Activated T-cell treated with anti-CD3 and anti-CD28 coated beads, Interleukin-2, amount 50 U/mL, for 4 hours (primary cell): ENCODE data around the gene CNTNAP5. TPM values are rescaled to one million over a fixed set of nuclear protein-coding genes. Genes with fewer than 3 reads are reported as not detected.

Experiments
- ATAC-seq, 2 donors: fragments of 200-7000 bp; cut with Tn5 transposase; one replicate each; pipeline ENCODE4 v1.10.0; 2021
- DNase-seq: peaks from one replicate; pipeline ENCODE4 v3.0.0-alpha.2; 2020
- H3K27me3 Mint-ChIP-seq: one replicate; pipeline ENCODE4 v1.8.0; 2021; ENCODE audit warnings: low read depth, mixed read lengths
- H3K36me3 Mint-ChIP-seq: one replicate; pipeline ENCODE4 v1.8.0; 2022; ENCODE audit warnings: mixed read lengths; ENCODE audit not compliant: insufficient read depth
- H3K4me1 Mint-ChIP-seq: one replicate; pipeline ENCODE4 v1.8.0; 2021; ENCODE audit warnings: low read depth, mixed read lengths
- H3K4me3 Mint-ChIP-seq: one replicate; pipeline ENCODE4 v1.8.0; 2021; ENCODE audit warnings: mild to moderate bottlenecking, moderate library complexity, mixed read lengths
- H3K9me3 Mint-ChIP-seq: one replicate; pipeline ENCODE4 v1.8.0; 2021; ENCODE audit warnings: mixed read lengths
- total RNA-seq, 3 donors: library from RNA; stranded (reverse); gene quantifications; one replicate each; pipeline ENCODE4 v1.2.1, GENCODE V29; 2021

CNTNAP5 gene
- total RNA-seq, 3 donors from 2014 or later = not detected

DNA sequence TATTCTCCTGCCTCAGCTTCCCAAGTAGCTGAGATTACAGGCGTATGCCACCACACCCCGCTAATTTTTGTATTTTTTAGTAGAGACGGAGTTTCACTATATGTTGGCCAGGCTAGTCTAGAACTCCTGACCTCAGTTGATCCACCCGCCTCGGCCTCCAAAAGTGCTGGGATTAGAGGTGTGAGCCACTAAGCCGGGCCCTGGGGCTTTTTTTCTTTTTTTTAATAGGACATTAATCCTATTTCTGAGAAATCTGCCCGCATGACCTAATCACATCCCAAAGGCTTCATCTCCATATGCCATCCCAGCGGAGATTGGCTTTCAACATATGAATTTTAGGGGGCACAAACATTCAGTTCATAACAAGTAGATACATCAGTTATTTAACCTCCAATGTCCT lies 128.6 kb downstream of the CNTNAP5 start:
- H3K4me3 Mint-ChIP-seq = no peak overlapping the region
- ATAC-seq (no peak), DNase-seq (no peak)
- H3K36me3 Mint-ChIP-seq = no peaks in the 10 kb centered on the region
- H3K4me1 Mint-ChIP-seq = no peaks in the 10 kb centered on the region
- H3K9me3 Mint-ChIP-seq = no peaks in the 10 kb centered on the region
- H3K27me3 Mint-ChIP-seq = no peaks in the 10 kb centered on the region

DNA sequence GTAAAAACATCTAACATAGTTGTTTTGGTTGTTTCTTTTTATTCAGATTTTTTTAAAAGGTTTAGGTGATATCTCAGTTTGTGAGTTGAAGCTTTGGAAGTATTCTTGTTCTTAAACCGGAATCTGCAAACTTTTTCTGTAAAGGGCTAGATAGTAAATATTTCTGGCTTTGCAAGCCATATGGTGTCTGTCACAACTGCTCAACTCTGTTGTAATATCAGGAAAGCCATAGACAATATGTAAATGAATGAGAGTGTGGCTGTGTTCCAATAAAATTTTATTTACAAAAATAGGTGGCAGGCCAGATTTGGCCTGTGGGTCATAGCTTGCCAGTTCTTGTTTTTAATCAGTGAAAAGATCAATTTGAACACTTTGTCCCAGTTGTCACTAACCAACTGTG lies 134.1 kb downstream of the CNTNAP5 start:
- DNase-seq = no peak
- H3K4me1 Mint-ChIP-seq = no peaks in the 10 kb centered on the region
- no peaks in the 10 kb centered on the region for H3K9me3 Mint-ChIP-seq
- H3K4me3 Mint-ChIP-seq = no peak overlapping the region
- no peaks in the 10 kb centered on the region for H3K27me3 Mint-ChIP-seq
- H3K36me3 Mint-ChIP-seq = no peaks in the 10 kb centered on the region
- no peak for ATAC-seq

DNA sequence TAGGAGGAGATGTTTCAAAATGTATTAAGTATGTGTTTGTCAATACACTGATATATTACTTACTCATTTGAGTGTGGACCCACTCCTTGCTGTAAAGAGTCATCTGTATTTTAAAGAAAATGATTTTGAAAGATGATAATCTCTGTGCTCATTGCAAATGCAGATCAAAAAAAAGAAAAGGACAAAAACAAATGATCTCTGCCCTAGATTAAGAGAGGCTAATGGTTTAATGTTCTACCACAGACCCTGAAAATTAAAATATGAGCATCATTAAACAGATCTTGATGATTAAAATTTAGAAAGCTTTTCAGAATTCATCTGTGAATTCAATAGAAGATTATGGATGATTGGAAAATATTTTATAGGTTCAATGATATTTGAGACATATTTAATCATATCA lies 136.5 kb downstream of the CNTNAP5 start:
- no peaks in the 10 kb centered on the region for H3K9me3 Mint-ChIP-seq
- no peak overlapping the region for H3K4me3 Mint-ChIP-seq
- no peaks in the 10 kb centered on the region for H3K4me1 Mint-ChIP-seq
- H3K36me3 Mint-ChIP-seq = no peaks in the 10 kb centered on the region
- DNase-seq = no peak
- no peaks in the 10 kb centered on the region for H3K27me3 Mint-ChIP-seq
- no peak for ATAC-seq

DNA sequence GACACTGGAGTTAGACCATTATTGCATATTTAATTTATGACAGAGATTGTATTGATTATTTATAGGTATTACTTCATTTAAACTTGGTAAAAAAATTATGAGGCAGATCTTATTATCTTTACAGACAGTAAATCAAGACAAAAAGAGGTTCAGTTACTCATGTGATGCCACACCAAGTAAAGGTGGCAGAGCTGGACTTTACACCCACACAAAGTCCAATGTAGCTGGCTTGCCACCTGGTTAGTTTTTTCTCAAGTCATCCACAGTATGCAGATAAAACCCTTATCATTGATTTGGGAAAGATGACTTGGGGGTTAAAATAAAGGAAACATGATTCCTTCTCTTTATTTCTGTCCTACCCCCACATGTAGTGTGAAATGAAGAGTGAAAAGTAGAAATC lies 137.2 kb downstream of the CNTNAP5 start:
- DNase-seq (no peak), ATAC-seq (no peak)
- Mint-ChIP-seq H3K36me3 (no peaks in the 10 kb centered on the region), H3K4me3 (no peak overlapping the region), H3K9me3 (no peaks in the 10 kb centered on the region), H3K4me1 (no peaks in the 10 kb centered on the region), H3K27me3 (no peaks in the 10 kb centered on the region)

DNA sequence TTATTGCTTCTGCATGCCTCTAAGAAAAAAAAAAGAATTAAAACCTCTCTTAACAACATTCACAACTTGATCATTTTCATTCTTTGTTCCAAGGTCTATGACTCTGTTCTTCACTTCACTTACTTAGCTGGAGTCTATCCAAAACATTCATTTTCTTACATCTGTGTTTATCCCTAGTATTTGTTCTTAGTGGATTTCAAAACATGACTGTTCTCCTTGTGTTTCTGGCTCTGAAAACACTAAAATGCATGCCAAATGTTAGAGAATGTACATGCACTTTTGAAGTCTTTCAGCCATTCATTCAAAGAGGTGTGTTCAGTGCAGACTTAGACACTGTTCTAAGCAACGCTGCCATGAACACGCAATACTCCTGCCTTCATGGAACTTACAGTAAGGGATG lies 138.8 kb downstream of the CNTNAP5 start:
- Mint-ChIP-seq H3K36me3 (no peaks in the 10 kb centered on the region), H3K4me3 (no peak overlapping the region), H3K9me3 (peaks cover 4% of the 10 kb centered on the region), H3K4me1 (no peaks in the 10 kb centered on the region), H3K27me3 (no peaks in the 10 kb centered on the region)
- ATAC-seq (no peak), DNase-seq (no peak)

DNA sequence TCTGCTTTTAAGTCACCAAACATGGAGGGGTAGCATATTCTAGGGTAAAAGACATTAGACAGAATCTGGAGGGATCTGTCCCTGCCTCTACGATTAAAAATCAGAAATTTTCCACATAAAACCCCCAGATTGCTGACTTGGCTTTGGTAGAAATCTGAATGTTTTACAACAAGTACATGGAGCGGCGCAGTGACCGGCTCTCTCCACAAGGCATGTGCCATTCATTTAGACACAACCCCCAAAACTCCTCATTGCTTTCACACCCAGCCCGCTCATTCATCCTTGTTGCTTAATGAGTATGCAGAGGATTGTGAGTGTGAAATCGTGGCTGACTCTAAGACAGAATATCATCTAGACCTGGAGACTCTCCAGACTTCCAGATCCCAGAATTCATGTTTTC lies 140.6 kb downstream of the CNTNAP5 start:
- Mint-ChIP-seq H3K36me3 (no peaks in the 10 kb centered on the region), H3K4me3 (no peak overlapping the region), H3K4me1 (no peaks in the 10 kb centered on the region), H3K9me3 (peaks cover 12% of the 10 kb centered on the region), H3K27me3 (no peaks in the 10 kb centered on the region)
- DNase-seq = no peak
- ATAC-seq = no peak

DNA sequence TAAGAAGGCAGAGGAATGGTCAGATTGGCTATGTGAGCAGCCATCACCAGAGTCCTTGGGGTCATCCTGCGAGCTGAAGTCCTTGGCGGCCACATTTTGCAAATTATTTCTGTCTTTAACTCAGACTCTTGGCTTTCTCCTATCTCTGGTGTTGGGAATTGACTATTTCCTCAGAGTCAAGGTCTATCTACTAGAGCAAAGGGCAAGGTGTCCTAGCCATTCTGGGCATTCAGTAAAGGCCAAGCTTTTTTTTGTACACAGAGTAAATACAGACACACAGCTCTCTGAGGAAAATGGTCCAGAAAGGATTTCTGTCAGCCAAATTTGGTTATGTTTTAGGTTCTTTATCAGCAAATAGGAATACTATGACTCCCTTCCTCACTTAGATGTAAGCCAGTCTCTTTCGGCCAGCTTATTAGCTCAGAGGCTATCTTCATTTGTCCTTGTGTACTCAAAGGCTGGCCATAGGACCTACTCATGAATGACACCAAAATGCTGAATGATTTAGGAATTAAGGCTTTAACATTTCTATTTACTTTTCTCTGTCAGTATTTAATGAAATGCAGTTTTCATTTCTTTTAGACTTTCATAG lies 146.5 kb downstream of the CNTNAP5 start:
- Mint-ChIP-seq H3K4me1 (no peaks in the 10 kb centered on the region), H3K36me3 (no peaks in the 10 kb centered on the region), H3K4me3 (no peak overlapping the region), H3K27me3 (no peaks in the 10 kb centered on the region), H3K9me3 (peaks cover 12% of the 10 kb centered on the region)
- ATAC-seq = no peak
- DNase-seq = no peak

DNA sequence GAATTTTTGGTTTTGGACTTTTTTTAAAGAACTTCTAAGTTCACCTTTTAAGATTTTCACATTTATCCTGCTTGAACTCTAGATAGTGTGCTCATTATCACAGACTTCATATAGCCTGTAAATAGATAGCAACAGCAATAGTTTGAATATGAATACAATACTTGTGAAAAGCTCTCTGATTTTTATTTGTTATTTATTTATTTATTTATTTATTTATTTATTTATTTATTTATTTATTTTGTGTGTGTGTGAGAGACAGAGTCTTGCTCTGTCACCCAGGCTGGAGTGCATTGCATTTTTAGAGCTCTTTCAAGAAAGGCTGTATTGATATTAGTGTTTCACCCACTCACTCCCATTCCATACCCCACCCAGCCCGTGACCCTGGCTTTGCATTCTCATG lies 153.6 kb downstream of the CNTNAP5 start:
- DNase-seq = no peak
- H3K9me3 Mint-ChIP-seq = peaks cover 4% of the 10 kb centered on the region
- H3K27me3 Mint-ChIP-seq = no peaks in the 10 kb centered on the region
- no peaks in the 10 kb centered on the region for H3K4me1 Mint-ChIP-seq
- H3K36me3 Mint-ChIP-seq = no peaks in the 10 kb centered on the region
- H3K4me3 Mint-ChIP-seq = no peak overlapping the region
- no peak for ATAC-seq

DNA sequence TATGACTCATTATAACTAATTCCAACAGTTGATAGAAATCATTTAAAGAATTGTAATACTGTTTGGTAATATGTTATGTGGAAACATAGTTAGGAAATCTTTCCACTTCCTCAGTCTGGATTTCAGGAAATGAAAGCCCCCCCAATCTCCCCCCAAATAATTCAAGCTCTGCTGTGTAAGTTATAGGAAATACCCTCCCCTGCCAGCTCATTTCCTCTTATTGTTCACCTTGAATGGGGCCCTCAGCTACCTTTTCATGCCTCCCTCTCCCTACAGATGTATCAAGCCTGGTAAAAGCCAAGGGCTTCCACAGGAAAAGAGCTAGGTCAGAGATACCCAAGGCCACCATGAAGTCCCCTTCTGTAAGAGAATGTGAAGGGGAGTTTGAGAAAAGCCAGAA lies 155.5 kb downstream of the CNTNAP5 start:
- Mint-ChIP-seq H3K36me3 (no peaks in the 10 kb centered on the region), H3K27me3 (peaks cover 1% of the 10 kb centered on the region), H3K4me1 (no peaks in the 10 kb centered on the region), H3K4me3 (no peak overlapping the region), H3K9me3 (peaks cover 12% of the 10 kb centered on the region)
- ATAC-seq = no peak
- DNase-seq = no peak

DNA sequence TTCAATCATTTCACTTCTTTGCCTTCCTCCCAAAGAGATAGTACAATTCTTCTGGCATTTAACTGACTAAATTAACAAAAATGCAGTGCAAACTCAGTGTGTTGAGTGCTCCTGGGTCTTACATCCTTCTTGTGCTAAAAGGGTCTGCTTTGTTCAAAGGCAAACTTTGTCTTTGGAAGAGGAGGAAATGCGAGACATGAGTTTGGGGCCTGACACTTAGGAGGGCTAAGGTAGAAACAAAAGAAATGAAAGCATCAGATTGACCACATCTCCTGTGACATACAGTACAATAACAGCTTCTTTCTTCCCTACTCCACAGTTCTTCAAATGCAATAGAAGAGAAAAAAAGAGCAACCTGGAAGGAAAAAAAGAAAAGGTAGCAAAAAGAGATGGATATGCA lies 161.7 kb downstream of the CNTNAP5 start:
- ATAC-seq = no peak
- H3K4me1 Mint-ChIP-seq = no peaks in the 10 kb centered on the region
- peaks cover 13% of the 10 kb centered on the region for H3K9me3 Mint-ChIP-seq
- no peak overlapping the region for H3K4me3 Mint-ChIP-seq
- peaks cover 1% of the 10 kb centered on the region for H3K27me3 Mint-ChIP-seq
- no peak for DNase-seq
- no peaks in the 10 kb centered on the region for H3K36me3 Mint-ChIP-seq

DNA sequence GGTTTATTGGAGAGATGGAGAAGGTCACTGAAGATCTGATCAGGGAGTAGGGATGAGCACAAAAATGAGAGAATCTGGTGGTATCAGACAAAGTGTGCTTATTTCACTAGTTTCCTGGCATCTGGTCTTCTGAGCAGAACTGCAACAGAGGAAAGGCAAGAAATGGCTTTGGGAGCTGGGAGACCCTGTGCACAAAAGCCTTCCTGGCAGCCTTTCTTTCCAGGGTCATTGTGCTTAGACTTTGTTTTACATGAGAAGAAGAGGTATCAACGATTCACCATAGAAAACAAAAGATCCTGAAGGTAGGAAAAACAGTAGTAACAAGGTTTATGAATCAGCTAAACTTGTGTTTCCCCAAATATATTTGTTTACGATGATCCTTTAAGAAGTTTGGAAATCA lies 162.9 kb downstream of the CNTNAP5 start:
- Mint-ChIP-seq H3K4me1 (no peaks in the 10 kb centered on the region), H3K9me3 (peaks cover 18% of the 10 kb centered on the region), H3K36me3 (no peaks in the 10 kb centered on the region), H3K27me3 (peaks cover 1% of the 10 kb centered on the region), H3K4me3 (no peak overlapping the region)
- ATAC-seq (no peak), DNase-seq (no peak)

DNA sequence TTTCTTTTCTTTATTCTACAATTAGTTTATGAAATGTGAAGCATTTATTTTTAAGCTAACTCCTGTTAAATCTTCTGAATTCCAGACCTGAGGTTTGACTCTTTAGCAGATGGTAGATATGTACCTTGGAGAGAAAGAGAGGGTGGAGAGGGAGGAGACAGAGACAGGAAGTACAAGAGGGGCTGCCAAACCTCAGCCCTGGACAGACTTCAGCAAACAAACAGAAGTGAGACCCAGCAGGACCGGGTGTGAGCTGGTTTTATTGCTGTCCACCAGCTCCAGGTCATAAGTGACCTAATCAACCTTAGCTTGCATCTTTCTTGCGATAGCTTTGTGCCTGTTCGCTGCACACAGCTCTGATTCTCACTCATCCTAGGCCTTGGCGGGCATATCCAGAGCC lies 168.6 kb downstream of the CNTNAP5 start:
- no peaks in the 10 kb centered on the region for H3K4me1 Mint-ChIP-seq
- no peak overlapping the region for H3K4me3 Mint-ChIP-seq
- H3K9me3 Mint-ChIP-seq = peaks cover 7% of the 10 kb centered on the region
- no peaks in the 10 kb centered on the region for H3K36me3 Mint-ChIP-seq
- DNase-seq (no peak), ATAC-seq (no peak)
- no peaks in the 10 kb centered on the region for H3K27me3 Mint-ChIP-seq

DNA sequence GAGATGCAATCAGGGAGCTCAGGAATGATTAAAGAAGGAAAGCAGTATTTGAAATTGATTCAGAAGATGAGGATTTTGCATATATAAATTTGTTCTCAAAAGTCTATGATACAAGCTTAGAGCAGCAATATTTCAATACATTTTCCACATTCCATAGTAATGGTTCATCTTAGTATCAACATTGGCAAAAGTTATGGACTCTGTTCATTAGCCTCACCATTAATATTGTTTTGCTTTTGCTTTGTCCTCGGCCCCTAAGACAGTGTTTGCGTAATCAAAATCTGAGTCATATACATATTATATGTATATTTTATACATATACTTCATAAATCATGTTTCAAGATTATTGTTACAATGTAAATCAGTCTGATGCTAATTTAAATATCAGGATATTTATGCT lies 176.6 kb downstream of the CNTNAP5 start:
- no peaks in the 10 kb centered on the region for H3K4me1 Mint-ChIP-seq
- no peak for ATAC-seq
- no peak overlapping the region for H3K4me3 Mint-ChIP-seq
- no peaks in the 10 kb centered on the region for H3K27me3 Mint-ChIP-seq
- peaks cover 4% of the 10 kb centered on the region for H3K9me3 Mint-ChIP-seq
- H3K36me3 Mint-ChIP-seq = no peaks in the 10 kb centered on the region
- DNase-seq = no peak

DNA sequence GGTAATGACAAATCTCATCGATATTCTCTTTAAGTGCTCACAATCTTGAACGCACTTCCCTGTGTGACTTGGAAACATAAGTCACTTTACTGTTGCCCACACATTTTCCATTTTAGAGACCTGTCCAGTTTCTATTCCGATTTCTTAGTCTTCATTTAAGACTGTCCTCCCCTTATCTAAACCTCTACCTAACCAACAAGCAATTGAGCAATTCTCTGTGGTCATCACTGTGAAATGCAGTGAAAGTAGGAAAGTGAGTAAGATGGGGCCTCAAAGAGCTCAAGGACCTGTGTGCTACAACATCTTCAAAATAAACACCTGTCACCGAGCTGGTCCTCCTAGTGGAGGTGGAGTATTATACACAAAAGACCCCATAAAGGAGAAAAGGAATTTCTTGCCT lies 184.4 kb downstream of the CNTNAP5 start:
- H3K4me1 Mint-ChIP-seq = no peaks in the 10 kb centered on the region
- H3K36me3 Mint-ChIP-seq = no peaks in the 10 kb centered on the region
- peaks cover 14% of the 10 kb centered on the region for H3K9me3 Mint-ChIP-seq
- H3K4me3 Mint-ChIP-seq = no peak overlapping the region
- ATAC-seq (no peak), DNase-seq (no peak)
- H3K27me3 Mint-ChIP-seq = no peaks in the 10 kb centered on the region

DNA sequence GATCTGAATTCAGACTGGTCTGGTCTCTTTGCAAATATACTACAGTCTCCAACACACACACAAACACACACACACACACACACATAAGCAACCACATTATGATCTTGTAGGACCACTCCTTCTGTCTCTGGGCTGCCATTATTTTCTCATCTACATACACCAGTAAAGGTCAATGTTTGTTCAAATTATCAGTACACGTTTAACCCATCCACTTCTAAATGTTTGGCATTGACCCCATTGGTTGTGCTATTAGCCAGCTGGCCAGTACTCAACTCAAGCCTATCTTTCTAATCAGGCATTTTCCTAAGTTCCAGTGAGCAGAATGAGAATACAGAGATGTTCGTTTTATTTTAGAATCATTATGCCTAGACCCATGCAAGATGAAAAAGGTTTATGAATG lies 186.4 kb downstream of the CNTNAP5 start:
- H3K4me3 Mint-ChIP-seq = no peak overlapping the region
- no peaks in the 10 kb centered on the region for H3K36me3 Mint-ChIP-seq
- no peak for DNase-seq
- no peak for ATAC-seq
- no peaks in the 10 kb centered on the region for H3K27me3 Mint-ChIP-seq
- H3K4me1 Mint-ChIP-seq = no peaks in the 10 kb centered on the region
- H3K9me3 Mint-ChIP-seq = peaks cover 13% of the 10 kb centered on the region
